ENCODE results near the gene LHPP.
"Not testable (repeated sequence)": the region's sequence is repeated elsewhere in the genome, so short reads cannot be mapped to it uniquely, and the experiment has no call there.

The LHPP gene

GRCh38 chr10:124609698-124610097 lies 148.1 kb downstream of the LHPP start:
- no peak overlapping the region for H3K4me3 ChIP-seq (ENCODE audit: low read length)
- no peak for DNase-seq (ENCODE audit: low read depth)
- TF ChIP-seq, protein P1, sequence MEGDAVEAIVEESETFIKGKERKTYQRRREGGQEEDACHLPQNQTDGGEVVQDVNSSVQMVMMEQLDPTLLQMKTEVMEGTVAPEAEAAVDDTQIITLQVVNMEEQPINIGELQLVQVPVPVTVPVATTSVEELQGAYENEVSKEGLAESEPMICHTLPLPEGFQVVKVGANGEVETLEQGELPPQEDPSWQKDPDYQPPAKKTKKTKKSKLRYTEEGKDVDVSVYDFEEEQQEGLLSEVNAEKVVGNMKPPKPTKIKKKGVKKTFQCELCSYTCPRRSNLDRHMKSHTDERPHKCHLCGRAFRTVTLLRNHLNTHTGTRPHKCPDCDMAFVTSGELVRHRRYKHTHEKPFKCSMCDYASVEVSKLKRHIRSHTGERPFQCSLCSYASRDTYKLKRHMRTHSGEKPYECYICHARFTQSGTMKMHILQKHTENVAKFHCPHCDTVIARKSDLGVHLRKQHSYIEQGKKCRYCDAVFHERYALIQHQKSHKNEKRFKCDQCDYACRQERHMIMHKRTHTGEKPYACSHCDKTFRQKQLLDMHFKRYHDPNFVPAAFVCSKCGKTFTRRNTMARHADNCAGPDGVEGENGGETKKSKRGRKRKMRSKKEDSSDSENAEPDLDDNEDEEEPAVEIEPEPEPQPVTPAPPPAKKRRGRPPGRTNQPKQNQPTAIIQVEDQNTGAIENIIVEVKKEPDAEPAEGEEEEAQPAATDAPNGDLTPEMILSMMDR (IDR thresholded peaks at IDR 0.05; ENCODE audit: insufficient read depth, low read depth, low read length, missing control alignments) = no peak

DNA sequence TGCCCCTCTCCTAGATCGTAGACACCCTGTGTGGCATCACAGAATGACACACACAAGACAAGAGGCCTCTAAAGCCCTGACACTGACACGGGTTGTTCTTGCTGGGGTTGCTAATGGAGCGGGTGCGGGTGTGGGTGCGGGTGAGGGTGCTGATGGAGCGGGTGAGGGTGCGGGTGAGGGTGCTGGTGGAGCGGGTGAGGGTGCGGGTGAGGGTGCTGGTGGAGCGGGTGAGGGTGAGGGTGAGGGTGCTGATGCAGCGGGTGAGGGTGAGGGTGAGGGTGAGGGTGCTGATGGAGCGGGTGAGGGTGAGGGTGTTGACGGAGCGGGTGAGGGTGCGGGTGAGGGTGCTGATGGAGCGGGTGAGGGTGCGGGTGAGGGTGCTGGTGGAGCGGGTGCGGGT lies 148.6 kb downstream of the LHPP start:
- not testable (repeated sequence) for H3K4me3 ChIP-seq (ENCODE audit: low read length); DNase-seq (ENCODE audit: low read depth)

DNA sequence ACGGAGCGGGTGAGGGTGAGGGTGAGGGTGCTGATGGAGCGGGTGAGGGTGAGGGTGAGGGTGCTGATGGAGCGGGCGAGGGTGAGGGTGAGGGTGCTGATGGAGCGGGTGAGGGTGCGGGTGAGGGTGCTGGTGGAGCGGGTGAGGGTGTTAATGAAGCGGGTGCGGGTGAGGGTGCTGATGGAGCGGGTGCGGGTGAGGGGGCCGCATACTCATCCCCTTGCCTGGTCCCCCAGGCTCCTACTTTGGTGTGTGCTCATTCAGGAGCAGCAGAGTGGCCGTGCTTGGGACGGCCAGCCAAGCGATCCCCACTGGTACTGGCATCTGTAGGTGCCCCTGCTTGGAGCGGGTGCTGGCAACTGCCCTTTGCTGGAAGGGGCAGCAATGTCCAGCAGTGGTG lies 149.2 kb downstream of the LHPP start:
- DNase-seq (ENCODE audit: low read depth); H3K4me3 ChIP-seq (ENCODE audit: low read length): not testable (repeated sequence)

GRCh38 chr10:124611738-124612137 lies 150.1 kb downstream of the LHPP start:
- DNase-seq (ENCODE audit: low read depth) = no peak
- H3K4me3 ChIP-seq (ENCODE audit: low read length) = no peak overlapping the region
- TF ChIP-seq, protein P1 (IDR thresholded peaks at IDR 0.05; ENCODE audit: insufficient read depth, low read depth, low read length, missing control alignments) = no peak

GRCh38 chr10:124612611-124613498 lies 151.2 kb downstream of the LHPP start:
- TF ChIP-seq, protein P1 (IDR thresholded peaks at IDR 0.05; ENCODE audit: insufficient read depth, low read depth, low read length, missing control alignments) = no peak
- DNase-seq (ENCODE audit: low read depth) = no peak
- H3K4me3 ChIP-seq (ENCODE audit: low read length) = no peak overlapping the region

DNA sequence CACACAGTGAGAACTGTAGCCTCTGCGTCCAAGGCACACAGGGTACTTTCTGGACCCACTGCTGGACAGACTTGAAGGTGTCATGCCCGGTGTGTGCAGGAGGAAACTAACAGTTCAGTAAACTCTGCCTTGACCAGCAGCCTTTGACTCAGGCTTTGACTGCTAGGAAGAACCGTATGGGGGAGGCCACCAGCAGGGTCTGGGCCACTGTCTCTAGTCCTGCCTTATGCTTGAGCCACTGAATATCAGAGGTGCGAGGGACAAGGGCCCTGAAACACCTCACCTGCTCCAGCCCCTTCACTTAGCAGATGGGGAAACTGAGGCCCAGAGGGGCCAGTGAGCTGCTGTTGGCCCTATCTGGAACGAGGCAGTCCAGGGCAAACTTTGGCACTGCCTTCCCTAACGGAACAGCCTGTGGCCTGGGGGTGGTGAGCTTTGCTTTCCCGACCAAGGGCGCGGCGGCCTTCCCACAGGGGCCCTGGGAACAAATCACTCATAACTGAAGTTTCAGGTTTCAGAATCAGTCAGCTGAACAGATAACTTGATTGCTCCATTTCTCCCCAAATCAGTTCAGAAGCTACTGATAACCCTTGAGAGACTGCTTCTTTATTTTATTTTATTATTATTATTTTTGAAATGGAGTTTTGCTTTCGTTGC lies 152.5 kb downstream of the LHPP start:
- H3K4me3 ChIP-seq (ENCODE audit: low read length) = no peak overlapping the region
- DNase-seq (ENCODE audit: low read depth) = no peak
- TF ChIP-seq, protein P1 (IDR thresholded peaks at IDR 0.05; ENCODE audit: insufficient read depth, low read depth, low read length, missing control alignments) = no peak

- TF ChIP-seq, protein P1 (IDR thresholded peaks at IDR 0.05; ENCODE audit: insufficient read depth, low read depth, low read length, missing control alignments) = no peak
- no peak for DNase-seq (ENCODE audit: low read depth)
- no peak overlapping the region for H3K4me3 ChIP-seq (ENCODE audit: low read length)
Measured at GRCh38 chr10:124615259-124615658, 153.6 kb downstream of the LHPP start.
